ENCODE results near the gene ACSF3. TPM values are rescaled to one million over a fixed set of nuclear protein-coding genes. Genes with fewer than 3 reads are reported as not detected.
A peak's percentile ranks its signal among the peaks of the same experiment; 100 is the strongest.

Gene ACSF3
- total and polyA plus RNA-seq, 2 experiments from 2014 or later: 20.7 to 28.0 TPM

DNA sequence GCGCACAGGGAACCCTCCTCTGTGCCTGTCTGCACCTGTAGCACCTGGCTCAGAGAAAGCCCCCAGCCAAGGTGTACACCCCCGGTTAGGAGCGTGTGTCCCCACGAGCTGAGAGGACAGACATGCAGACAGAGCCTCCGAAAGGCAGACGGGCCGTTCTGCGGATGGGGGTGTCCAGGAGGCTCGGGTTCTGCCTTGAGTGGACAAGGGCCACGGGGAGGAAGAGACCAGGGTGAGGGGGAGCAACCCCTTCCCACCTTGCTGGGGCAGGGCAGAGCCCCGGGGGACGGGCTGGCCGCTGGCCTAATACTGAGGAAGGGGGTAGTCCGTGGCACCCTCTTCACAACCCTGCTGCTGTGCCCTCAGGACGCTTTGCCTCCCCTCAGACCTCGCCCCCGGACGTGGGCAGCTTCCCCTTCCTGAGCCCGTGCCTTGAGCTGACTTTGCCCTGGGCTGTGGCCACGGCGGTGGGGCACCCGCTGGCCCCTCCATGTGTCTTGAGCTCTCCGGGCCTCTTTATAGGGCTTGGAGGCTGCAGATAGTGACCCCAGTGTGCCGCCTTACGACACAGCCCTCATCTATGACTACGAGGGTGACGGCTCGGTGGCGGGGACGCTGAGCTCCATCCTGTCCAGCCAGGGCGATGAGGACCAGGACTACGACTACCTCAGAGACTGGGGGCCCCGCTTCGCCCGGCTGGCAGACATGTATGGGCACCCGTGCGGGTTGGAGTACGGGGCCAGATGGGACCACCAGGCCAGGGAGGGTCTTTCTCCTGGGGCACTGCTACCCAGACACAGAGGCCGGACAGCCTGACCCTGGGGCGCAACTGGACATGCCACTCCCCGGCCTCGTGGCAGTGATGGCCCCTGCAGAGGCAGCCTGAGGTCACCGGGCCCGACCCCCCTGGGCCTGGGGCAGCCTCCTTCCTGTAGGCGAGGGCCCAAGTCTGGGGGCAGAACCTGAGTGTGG lies 101.0 kb downstream of the ACSF3 start:
- Histone ChIP-seq H3K27me3 (peaks cover 7% of the 10 kb centered on the region), H4K20me1 (ENCODE audit: insufficient read depth, poor library complexity, severe bottlenecking) (no peaks in the 10 kb centered on the region), H3K9me2 (replicated peaks; ENCODE audit: insufficient read depth) (no peaks in the 10 kb centered on the region), H3K27ac (no peak overlapping the region), H2AFZ (no peak overlapping the region), H3K4me2 (no peak overlapping the region), H3K9me3 (ENCODE audit: low read depth) (no peaks in the 10 kb centered on the region), H3K4me3 (no peak overlapping the region), H3K36me3 (replicated peaks; ENCODE audit: insufficient read depth, low read depth) (no peaks in the 10 kb centered on the region), H3K4me1 (ENCODE audit: insufficient read depth) (peaks cover 6% of the 10 kb centered on the region), H3K79me2 (no peaks in the 10 kb centered on the region)
- 93% methylated on average over 42 of the region's 45 CpGs for WGBS (ENCODE audit: low lambda C conversion rate, missing lambda C conversion rate)
- TF ChIP-seq EZH2phosphoT487 (IDR thresholded peaks at IDR 0.05; ENCODE audit: low read depth, severe bottlenecking, unreplicated experiment): no peak
- TF ChIP-seq, protein P1, sequence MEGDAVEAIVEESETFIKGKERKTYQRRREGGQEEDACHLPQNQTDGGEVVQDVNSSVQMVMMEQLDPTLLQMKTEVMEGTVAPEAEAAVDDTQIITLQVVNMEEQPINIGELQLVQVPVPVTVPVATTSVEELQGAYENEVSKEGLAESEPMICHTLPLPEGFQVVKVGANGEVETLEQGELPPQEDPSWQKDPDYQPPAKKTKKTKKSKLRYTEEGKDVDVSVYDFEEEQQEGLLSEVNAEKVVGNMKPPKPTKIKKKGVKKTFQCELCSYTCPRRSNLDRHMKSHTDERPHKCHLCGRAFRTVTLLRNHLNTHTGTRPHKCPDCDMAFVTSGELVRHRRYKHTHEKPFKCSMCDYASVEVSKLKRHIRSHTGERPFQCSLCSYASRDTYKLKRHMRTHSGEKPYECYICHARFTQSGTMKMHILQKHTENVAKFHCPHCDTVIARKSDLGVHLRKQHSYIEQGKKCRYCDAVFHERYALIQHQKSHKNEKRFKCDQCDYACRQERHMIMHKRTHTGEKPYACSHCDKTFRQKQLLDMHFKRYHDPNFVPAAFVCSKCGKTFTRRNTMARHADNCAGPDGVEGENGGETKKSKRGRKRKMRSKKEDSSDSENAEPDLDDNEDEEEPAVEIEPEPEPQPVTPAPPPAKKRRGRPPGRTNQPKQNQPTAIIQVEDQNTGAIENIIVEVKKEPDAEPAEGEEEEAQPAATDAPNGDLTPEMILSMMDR (IDR thresholded peaks at IDR 0.05; ENCODE audit: poor library complexity): no peak
- peak; percentile 5 for DNase-seq (ENCODE audit: low spot score)

- TF ChIP-seq EZH2phosphoT487 (IDR thresholded peaks at IDR 0.05; ENCODE audit: low read depth, severe bottlenecking, unreplicated experiment) (no peak), EZH2 (IDR thresholded peaks at IDR 0.05; ENCODE audit: borderline replicate concordance) (no peak)
- TF ChIP-seq, protein P1 (IDR thresholded peaks at IDR 0.05; ENCODE audit: poor library complexity): no peak
- H4K20me1 ChIP-seq (ENCODE audit: insufficient read depth, poor library complexity, severe bottlenecking): no peaks in the 10 kb centered on the region
- H3K9me3 ChIP-seq (ENCODE audit: low read depth): no peaks in the 10 kb centered on the region
- no peak overlapping the region for H3K4me3 ChIP-seq
- H3K4me1 ChIP-seq (ENCODE audit: insufficient read depth): peaks cover 6% of the 10 kb centered on the region
- H3K27ac ChIP-seq: no peak overlapping the region
- WGBS (ENCODE audit: low lambda C conversion rate, missing lambda C conversion rate): 84% methylated on average over 16 of the region's 21 CpGs
- H3K27me3 ChIP-seq: peaks cover 17% of the 10 kb centered on the region
- H2AFZ ChIP-seq: no peak overlapping the region
- no peaks in the 10 kb centered on the region for H3K79me2 ChIP-seq
- peak; percentile 7 for DNase-seq (ENCODE audit: low spot score)
- H3K9me2 ChIP-seq (replicated peaks; ENCODE audit: insufficient read depth): no peaks in the 10 kb centered on the region
- no peak overlapping the region for H3K4me2 ChIP-seq
- H3K36me3 ChIP-seq (replicated peaks; ENCODE audit: insufficient read depth, low read depth): no peaks in the 10 kb centered on the region
These were observed 102.0 kb downstream of the ACSF3 start for GRCh38 chr16:89195521-89196171.

DNA sequence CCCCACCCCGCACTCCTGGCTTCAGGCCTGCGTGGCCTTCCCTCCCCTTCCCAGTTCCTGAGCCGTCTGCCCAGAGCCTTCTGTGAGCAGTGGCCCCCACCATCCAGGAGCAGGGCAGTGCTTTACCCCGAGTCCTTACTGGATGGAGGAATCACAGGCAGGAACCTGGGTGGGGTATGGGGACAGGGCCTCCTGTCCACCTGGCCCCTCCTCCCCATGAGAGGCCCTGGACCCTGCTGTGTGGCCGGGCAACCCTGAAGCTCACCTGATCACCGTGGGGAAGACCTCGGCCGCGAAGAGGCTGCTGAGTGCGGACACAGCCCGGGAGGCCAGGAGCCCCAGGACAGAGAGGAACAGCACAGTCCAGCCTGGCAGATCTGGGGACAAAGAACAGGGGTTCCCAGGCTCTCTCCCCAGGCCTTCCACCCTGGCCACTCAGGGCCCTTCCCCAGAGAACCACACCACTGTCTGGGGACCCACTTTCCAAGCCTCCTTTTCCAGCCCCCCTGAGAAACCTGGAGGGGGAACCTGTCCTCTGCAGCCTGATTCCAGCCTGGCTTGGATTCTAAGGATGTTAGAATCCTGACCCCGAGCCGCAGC lies 103.5 kb downstream of the ACSF3 start:
- no peaks in the 10 kb centered on the region for H3K9me2 ChIP-seq (replicated peaks; ENCODE audit: insufficient read depth)
- H3K9me3 ChIP-seq (ENCODE audit: low read depth): no peaks in the 10 kb centered on the region
- no peak overlapping the region for H2AFZ ChIP-seq
- peaks cover 1% of the 10 kb centered on the region for H3K4me1 ChIP-seq (ENCODE audit: insufficient read depth)
- peaks cover 22% of the 10 kb centered on the region for H3K27me3 ChIP-seq
- peak; percentile 3 for DNase-seq (ENCODE audit: low spot score)
- no peak overlapping the region for H3K27ac ChIP-seq
- H3K4me2 ChIP-seq: no peak overlapping the region
- H4K20me1 ChIP-seq (ENCODE audit: insufficient read depth, poor library complexity, severe bottlenecking): no peaks in the 10 kb centered on the region
- H3K36me3 ChIP-seq (replicated peaks; ENCODE audit: insufficient read depth, low read depth): no peaks in the 10 kb centered on the region
- no peaks in the 10 kb centered on the region for H3K79me2 ChIP-seq
- H3K4me3 ChIP-seq: no peak overlapping the region
- no peak for TF ChIP-seq EZH2phosphoT487 (IDR thresholded peaks at IDR 0.05; ENCODE audit: low read depth, severe bottlenecking, unreplicated experiment)
- TF ChIP-seq, protein P1 (IDR thresholded peaks at IDR 0.05; ENCODE audit: poor library complexity): no peak
- 84% methylated on average over 12 of the region's 13 CpGs for WGBS (ENCODE audit: low lambda C conversion rate, missing lambda C conversion rate)

Measured in hepatocyte (in vitro differentiated cells).